Measurements from ENCODE around the gene UBASH3A. TPM values are rescaled to one million over a fixed set of nuclear protein-coding genes. Genes with fewer than 3 reads are reported as not detected.

The UBASH3A gene
- total RNA-seq, 2 experiments from 2014 or later, result 59.7 to 60.8 TPM

DNA sequence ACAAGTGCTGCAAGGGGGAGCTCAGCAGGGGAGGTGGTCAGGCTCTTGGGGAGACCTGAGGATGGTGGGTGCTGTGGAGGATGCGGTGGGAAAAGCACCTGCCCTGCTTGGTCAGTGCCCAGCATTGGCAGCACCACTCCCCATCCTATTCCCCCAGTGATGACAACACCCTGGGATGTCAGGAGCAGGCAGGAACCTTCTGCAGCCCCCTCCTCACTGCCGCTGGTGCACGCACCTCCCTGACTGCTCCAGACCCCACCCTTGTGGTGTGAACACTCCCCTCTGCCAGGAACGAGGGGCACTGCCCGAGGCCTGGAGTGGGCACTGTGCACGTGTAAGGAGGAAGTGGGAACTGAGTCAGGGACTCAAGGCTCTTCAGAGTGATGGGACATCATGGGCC, 20.4 kb upstream of the UBASH3A start:
- Histone ChIP-seq H3K4me3 (ENCODE audit: low read length) (no peak overlapping the region), H3K9me3 (ENCODE audit: control insufficient read depth in 1 of 2, insufficient read depth in 1 of 2, low read length in 2 of 2) (peaks cover 11 to 31% of the 10 kb centered on the region in 2 experiments), H3K36me3 (ENCODE audit: insufficient read depth, low read length) (no peaks in the 10 kb centered on the region), H3K27me3 (ENCODE audit: control insufficient read depth in 1 of 2, insufficient read depth in 2 of 2, low read length in 2 of 2) (no peaks in the 10 kb centered on the region), H3K27ac (ENCODE audit: low read depth in 1 of 2, low read length in 2 of 2) (no peak overlapping the region), H3K4me1 (ENCODE audit: insufficient read depth, low read length) (peaks cover 15% of the 10 kb centered on the region)
- Mint-ChIP-seq H3K9me3 (peaks cover 9% of the 10 kb centered on the region), H3K4me3 (no peak overlapping the region), H3K36me3 (ENCODE audit: low read depth) (no peaks in the 10 kb centered on the region), H3K4me1 (ENCODE audit: low read depth) (peaks cover 31% of the 10 kb centered on the region), H3K27ac (no peak overlapping the region), H3K27me3 (no peaks in the 10 kb centered on the region)
- intact Hi-C loops (cut with DNase I, micrococcal nuclease), result no loop called here
- no peak for DNase-seq
- no peak for TF ChIP-seq CTCF (IDR thresholded peaks at IDR 0.05)
- ATAC-seq (ENCODE audit: poor library complexity), result no peak
- ChIA-PET POLR2A (interaction anchor here (0.5 to 3.2 kb wide), 3 partner anchors 10 to 42 kb away, joined by 3 to 13 read pairs (median 3); partner anchors contain the start of gene UBASH3A), CTCF (no interaction called here)

- H3K27me3 Mint-ChIP-seq, result no peaks in the 10 kb centered on the region
- H3K4me3 Mint-ChIP-seq, result no peak overlapping the region
- ATAC-seq (ENCODE audit: poor library complexity), result no peak
- H3K9me3 Mint-ChIP-seq, result peaks cover 9% of the 10 kb centered on the region
- H3K4me1 ChIP-seq (ENCODE audit: insufficient read depth, low read length), result peaks cover 25% of the 10 kb centered on the region
- CTCF ChIA-PET, result no interaction called here
- TF ChIP-seq CTCF (IDR thresholded peaks at IDR 0.05), result no peak
- no peak overlapping the region for H3K27ac Mint-ChIP-seq
- H3K4me1 Mint-ChIP-seq (ENCODE audit: low read depth), result peaks cover 38% of the 10 kb centered on the region
- POLR2A ChIA-PET, result interaction anchor here (0.5 kb wide), 1 partner anchor 81 kb away, joined by 3 read pairs; no protein-coding TSS in a partner anchor
- no peaks in the 10 kb centered on the region for H3K36me3 Mint-ChIP-seq (ENCODE audit: low read depth)
- DNase-seq, result no peak
- no peaks in the 10 kb centered on the region for H3K36me3 ChIP-seq (ENCODE audit: insufficient read depth, low read length)
- intact Hi-C loops (cut with DNase I, micrococcal nuclease), result no loop called here
- H3K27ac ChIP-seq (ENCODE audit: low read depth in 1 of 2, low read length in 2 of 2), result no peak overlapping the region
- H3K9me3 ChIP-seq (ENCODE audit: control insufficient read depth in 1 of 2, insufficient read depth in 1 of 2, low read length in 2 of 2), result peaks cover 11 to 31% of the 10 kb centered on the region in 2 experiments
- no peaks in the 10 kb centered on the region for H3K27me3 ChIP-seq (ENCODE audit: control insufficient read depth in 1 of 2, insufficient read depth in 2 of 2, low read length in 2 of 2)
- H3K4me3 ChIP-seq (ENCODE audit: low read length), result no peak overlapping the region
These were observed 19.4 kb upstream of the UBASH3A start for GRCh38 chr21:42384156-42384945.

DNA sequence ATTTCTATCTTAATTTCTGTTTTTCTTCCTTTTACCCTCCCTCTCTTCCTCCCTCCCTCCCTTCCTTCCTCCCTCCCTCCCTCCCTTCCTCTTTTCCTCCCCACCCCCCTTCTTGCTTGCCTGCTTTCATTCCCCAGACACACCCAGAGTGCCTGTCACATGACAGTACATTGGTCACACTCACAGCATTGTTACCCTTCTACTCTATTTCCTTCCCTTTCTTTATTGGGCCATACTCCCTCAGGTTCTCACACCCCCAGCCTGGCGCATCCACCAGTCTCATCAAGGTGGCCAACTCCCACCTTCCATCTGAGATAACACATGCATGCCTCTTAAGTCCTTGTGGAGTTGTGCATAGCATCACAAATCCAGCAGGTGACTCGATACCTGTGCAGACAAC, 18.7 kb upstream of the UBASH3A start:
- no peaks in the 10 kb centered on the region for H3K36me3 ChIP-seq (ENCODE audit: insufficient read depth, low read length)
- Mint-ChIP-seq H3K9me3 (peaks cover 9% of the 10 kb centered on the region), H3K36me3 (ENCODE audit: low read depth) (no peaks in the 10 kb centered on the region), H3K27ac (peak overlapping the region; percentile 71), H3K4me1 (ENCODE audit: low read depth) (peaks cover 45% of the 10 kb centered on the region), H3K4me3 (peak overlapping the region; percentile 20), H3K27me3 (no peaks in the 10 kb centered on the region)
- intact Hi-C loops (cut with DNase I, micrococcal nuclease), result no loop called here
- H3K27me3 ChIP-seq (ENCODE audit: control insufficient read depth in 1 of 2, insufficient read depth in 2 of 2, low read length in 2 of 2), result no peaks in the 10 kb centered on the region
- H3K9me3 ChIP-seq (ENCODE audit: control insufficient read depth in 1 of 2, insufficient read depth in 1 of 2, low read length in 2 of 2), result peaks cover 11 to 31% of the 10 kb centered on the region in 2 experiments
- no peak overlapping the region for H3K27ac ChIP-seq (ENCODE audit: low read depth in 1 of 2, low read length in 2 of 2)
- ATAC-seq (ENCODE audit: poor library complexity), result no peak
- CTCF ChIA-PET, result no interaction called here
- TF ChIP-seq CTCF (IDR thresholded peaks at IDR 0.05), result no peak
- no peak for DNase-seq
- H3K4me1 ChIP-seq (ENCODE audit: insufficient read depth, low read length), result peaks cover 32% of the 10 kb centered on the region
- no peak overlapping the region for H3K4me3 ChIP-seq (ENCODE audit: low read length)
- POLR2A ChIA-PET, result no interaction called here

All from CD4-positive, alpha-beta T cell (primary cell).